ENCODE data around the gene CRACDL. TPM values are rescaled to one million over a fixed set of nuclear protein-coding genes. Genes with fewer than 3 reads are reported as not detected.

Gene CRACDL
- total RNA-seq, 1 donor from 2014 or later, result 17.8 TPM

GRCh38 chr2:98828369-98828744, 107.7 kb downstream of the CRACDL start:
- no peak for TF ChIP-seq CTCF (IDR thresholded peaks at IDR 0.05)
- DNase-seq (no peak), ATAC-seq (no peak)
- Histone ChIP-seq H3K36me3 (no peaks in the 10 kb centered on the region), H3K4me1 (peaks cover 49% of the 10 kb centered on the region), H3K4me3 (no peak overlapping the region), H3K27ac (no peak overlapping the region), H3K27me3 (ENCODE audit: low read depth) (no peaks in the 10 kb centered on the region), H3K9me3 (no peaks in the 10 kb centered on the region)
- intact Hi-C loops (cut with DNase I), result no loop called here

DNA sequence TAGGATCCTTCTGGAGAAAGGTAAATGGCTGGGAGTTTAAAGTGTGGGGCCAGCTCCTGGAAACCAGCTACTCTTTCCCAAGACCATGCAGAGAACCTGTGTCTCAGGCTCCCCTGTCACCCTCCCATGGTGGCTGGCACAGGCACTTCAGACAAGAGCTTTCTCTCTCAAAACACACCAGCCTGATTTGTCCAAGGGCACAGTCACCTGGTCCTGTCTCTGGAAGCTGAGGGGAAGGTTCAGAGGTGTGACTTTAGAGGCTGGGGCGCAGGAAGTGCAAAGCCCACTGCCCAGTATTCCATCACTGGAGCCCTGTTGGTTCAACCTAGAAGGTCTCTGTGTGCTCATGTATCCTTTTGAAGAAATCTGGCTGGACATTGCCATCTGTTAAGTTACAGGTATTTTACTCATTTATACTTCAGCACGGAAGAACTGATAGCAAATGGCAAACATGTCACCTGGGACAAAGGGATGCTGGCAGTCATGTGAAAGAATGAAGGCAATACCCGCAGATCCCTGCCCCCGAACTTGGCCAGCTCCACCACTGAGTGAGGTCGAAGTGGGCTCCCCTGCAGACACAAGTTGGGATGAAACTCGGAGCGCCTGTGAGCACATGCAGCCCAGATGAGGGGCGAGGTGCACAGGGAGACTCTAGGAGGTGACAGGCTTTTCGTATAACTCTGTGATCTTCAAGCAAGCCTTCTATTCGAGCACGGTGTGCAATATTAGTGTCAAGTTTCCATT, 108.2 kb downstream of the CRACDL start:
- H3K4me3 ChIP-seq, result no peak overlapping the region
- TF ChIP-seq CTCF (IDR thresholded peaks at IDR 0.05), result no peak
- H3K9me3 ChIP-seq, result no peaks in the 10 kb centered on the region
- H3K27me3 ChIP-seq (ENCODE audit: low read depth), result no peaks in the 10 kb centered on the region
- ATAC-seq, result no peak
- H3K4me1 ChIP-seq, result peaks cover 49% of the 10 kb centered on the region
- H3K27ac ChIP-seq, result no peak overlapping the region
- no peaks in the 10 kb centered on the region for H3K36me3 ChIP-seq
- intact Hi-C loops (cut with DNase I), result no loop called here
- no peak for DNase-seq

DNA sequence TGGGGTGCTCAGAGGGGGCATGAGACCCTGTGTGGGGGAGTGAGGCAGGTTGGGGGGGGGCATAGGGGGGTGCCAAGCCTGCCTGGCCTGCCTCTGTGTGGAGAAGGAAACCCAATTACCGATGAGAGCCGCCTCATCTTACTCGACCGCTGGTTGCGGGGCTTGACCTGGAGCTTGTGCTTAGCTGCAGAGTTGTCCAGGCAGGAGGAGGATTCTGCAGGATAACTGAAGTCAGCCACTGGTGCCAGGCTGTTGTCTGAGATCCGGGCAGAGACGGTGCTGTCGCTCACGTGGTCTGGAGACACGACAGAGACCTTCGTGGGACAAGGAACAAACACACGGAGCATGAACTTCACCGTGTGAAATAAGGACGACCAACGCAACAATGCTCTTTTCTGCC, 109.2 kb downstream of the CRACDL start:
- Histone ChIP-seq H3K27me3 (ENCODE audit: low read depth) (peaks cover under 1% of the 10 kb centered on the region), H3K4me1 (peaks cover 41% of the 10 kb centered on the region), H3K4me3 (no peak overlapping the region), H3K27ac (no peak overlapping the region), H3K9me3 (no peaks in the 10 kb centered on the region), H3K36me3 (no peaks in the 10 kb centered on the region)
- DNase-seq, result no peak
- TF ChIP-seq CTCF (IDR thresholded peaks at IDR 0.05), result no peak
- ATAC-seq, result no peak
- intact Hi-C loops (cut with DNase I), result no loop called here

DNA sequence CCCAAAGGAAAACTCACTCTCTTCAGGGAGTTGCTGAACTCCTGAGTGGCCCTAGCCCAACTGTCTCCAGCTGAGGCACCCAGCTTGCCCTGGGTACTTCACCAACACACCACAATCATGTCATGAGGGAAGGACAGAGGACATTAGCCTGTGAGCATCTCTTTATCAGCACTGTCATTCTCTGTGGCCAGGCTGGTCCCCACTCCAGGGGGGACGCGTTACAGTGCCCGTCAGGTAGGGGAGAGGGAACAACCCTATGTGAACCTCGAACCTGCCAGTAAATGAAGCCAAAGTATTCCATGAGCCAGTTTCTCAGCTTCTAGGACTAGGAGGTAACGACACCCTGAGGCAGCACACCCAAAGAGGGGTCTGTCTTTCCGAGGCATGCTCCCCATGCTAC, 110.2 kb downstream of the CRACDL start:
- Histone ChIP-seq H3K4me3 (no peak overlapping the region), H3K27ac (no peak overlapping the region), H3K4me1 (peaks cover 36% of the 10 kb centered on the region), H3K36me3 (no peaks in the 10 kb centered on the region), H3K27me3 (ENCODE audit: low read depth) (peaks cover 4% of the 10 kb centered on the region), H3K9me3 (no peaks in the 10 kb centered on the region)
- no peak for DNase-seq
- ATAC-seq, result no peak
- intact Hi-C loops (cut with DNase I), result no loop called here
- TF ChIP-seq CTCF (IDR thresholded peaks at IDR 0.05), result no peak

DNA sequence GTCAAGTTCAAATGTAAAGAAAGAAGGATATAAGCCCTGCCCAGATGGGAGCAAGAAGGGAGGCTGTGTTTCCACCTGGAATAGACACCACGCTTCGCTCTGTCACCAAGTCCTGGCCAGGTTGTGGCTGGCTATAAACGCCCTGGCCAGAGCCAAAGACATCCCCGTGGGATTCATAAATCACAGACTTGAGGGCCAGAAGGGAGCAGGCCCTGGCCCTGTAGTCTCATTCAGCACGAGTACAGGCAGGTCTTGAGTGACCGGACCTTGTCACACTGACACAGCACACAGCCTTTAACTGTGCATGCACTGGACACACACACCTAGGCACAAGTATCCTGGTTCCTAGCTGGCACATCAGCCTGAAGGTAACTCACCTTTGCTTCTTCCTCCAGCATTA, 110.6 kb downstream of the CRACDL start:
- no peak for DNase-seq
- Histone ChIP-seq H3K4me1 (peaks cover 36% of the 10 kb centered on the region), H3K9me3 (no peaks in the 10 kb centered on the region), H3K4me3 (no peak overlapping the region), H3K27me3 (ENCODE audit: low read depth) (peaks cover 4% of the 10 kb centered on the region), H3K27ac (peak overlapping the region; percentile 91), H3K36me3 (no peaks in the 10 kb centered on the region)
- intact Hi-C loops (cut with DNase I), result no loop called here
- no peak for ATAC-seq
- no peak for TF ChIP-seq CTCF (IDR thresholded peaks at IDR 0.05)

All from lower lobe of right lung (tissue), 2 donors.